GM19043 (cell line): Measurements from ENCODE around the gene IFI16.

Source experiments
- ATAC-seq: cut with Tn5 transposase; IDR thresholded peaks from one replicate; pipeline ENCODE4 v1.9.1; 2021; ENCODE audit warnings: low read depth; ENCODE audit not compliant: unreplicated experiment

IFI16 gene

GRCh38 chr1:159055181-159055641 is 45.5 kb downstream of the IFI16 start:
- ATAC-seq: no peak

GRCh38 chr1:159056069-159056698 is 46.5 kb downstream of the IFI16 start:
- no peak for ATAC-seq

- ATAC-seq: no peak
Observed at GRCh38 chr1:159058751-159059150, 49.0 kb downstream of the IFI16 start.

- ATAC-seq: no peak
Observed at GRCh38 chr1:159065106-159065505, 55.4 kb downstream of the IFI16 start.

- ATAC-seq: no peak
Observed at GRCh38 chr1:159066108-159066507, 56.4 kb downstream of the IFI16 start.

GRCh38 chr1:159067699-159068621 is 58.3 kb downstream of the IFI16 start:
- ATAC-seq: peak; percentile 77

GRCh38 chr1:159068886-159069285 is 59.2 kb downstream of the IFI16 start:
- ATAC-seq: no peak

- no peak for ATAC-seq
Observed at GRCh38 chr1:159071970-159072582, 62.4 kb downstream of the IFI16 start.

- ATAC-seq: peak; percentile 79
Observed at GRCh38 chr1:159076438-159077119, 66.9 kb downstream of the IFI16 start, which contains the start of gene AIM2. TSS of gene AIM2 (minus strand) at chr1:159076766. CDS start at chr1:159073499, 3,267 bp downstream.

- peak; percentile 56 for ATAC-seq
Observed at GRCh38 chr1:159077120-159077961, 67.6 kb downstream of the IFI16 start.

- ATAC-seq: no peak
Observed at GRCh38 chr1:159079525-159079924, 69.8 kb downstream of the IFI16 start.

GRCh38 chr1:159081626-159082025 is 71.9 kb downstream of the IFI16 start:
- ATAC-seq: no peak

GRCh38 chr1:159083013-159083412 is 73.3 kb downstream of the IFI16 start:
- no peak for ATAC-seq

GRCh38 chr1:159084152-159084551 is 74.4 kb downstream of the IFI16 start:
- ATAC-seq: no peak

- ATAC-seq: no peak
Observed at GRCh38 chr1:159084867-159085266, 75.2 kb downstream of the IFI16 start.

GRCh38 chr1:159088050-159088449 is 78.3 kb downstream of the IFI16 start:
- ATAC-seq: no peak

- no peak for ATAC-seq
Observed at GRCh38 chr1:159088546-159089183, 79.0 kb downstream of the IFI16 start.

GRCh38 chr1:159089184-159089791 is 79.6 kb downstream of the IFI16 start:
- no peak for ATAC-seq
